ENCODE measurements around the gene OR3A2.

The OR3A2 gene

DNA sequence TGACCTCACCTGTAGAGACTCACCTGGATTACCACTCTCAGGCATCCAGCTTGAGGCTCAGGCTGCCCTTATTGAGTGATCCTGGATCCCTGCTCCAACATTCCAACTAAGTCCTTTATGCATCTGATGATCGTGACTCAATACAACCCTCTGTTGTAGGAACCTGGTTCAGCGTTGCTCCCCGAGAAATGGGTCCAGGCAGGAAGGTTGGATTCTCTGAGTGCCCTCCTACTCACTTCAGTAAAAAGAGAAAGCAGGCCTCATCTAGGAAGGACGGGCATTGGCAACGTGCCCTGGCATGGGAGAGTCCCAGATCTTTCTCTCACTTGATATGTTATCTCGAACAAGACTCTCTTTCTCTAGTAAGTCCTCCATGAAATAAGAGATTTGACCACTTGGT is 87.8 kb downstream of the OR3A2 start, which contains the start of gene OR3A1:
OR3A1 (minus strand) TSS at position 101 of the 400 bp plus-strand sequence. CDS start 5,778 bp downstream, outside the sequence.
- no peak for TF ChIP-seq TEAD4 (IDR thresholded peaks at IDR 0.05)
- no peak for TF ChIP-seq EP300 (IDR thresholded peaks at IDR 0.05; ENCODE audit: borderline replicate concordance)
- TF ChIP-seq, protein P1, sequence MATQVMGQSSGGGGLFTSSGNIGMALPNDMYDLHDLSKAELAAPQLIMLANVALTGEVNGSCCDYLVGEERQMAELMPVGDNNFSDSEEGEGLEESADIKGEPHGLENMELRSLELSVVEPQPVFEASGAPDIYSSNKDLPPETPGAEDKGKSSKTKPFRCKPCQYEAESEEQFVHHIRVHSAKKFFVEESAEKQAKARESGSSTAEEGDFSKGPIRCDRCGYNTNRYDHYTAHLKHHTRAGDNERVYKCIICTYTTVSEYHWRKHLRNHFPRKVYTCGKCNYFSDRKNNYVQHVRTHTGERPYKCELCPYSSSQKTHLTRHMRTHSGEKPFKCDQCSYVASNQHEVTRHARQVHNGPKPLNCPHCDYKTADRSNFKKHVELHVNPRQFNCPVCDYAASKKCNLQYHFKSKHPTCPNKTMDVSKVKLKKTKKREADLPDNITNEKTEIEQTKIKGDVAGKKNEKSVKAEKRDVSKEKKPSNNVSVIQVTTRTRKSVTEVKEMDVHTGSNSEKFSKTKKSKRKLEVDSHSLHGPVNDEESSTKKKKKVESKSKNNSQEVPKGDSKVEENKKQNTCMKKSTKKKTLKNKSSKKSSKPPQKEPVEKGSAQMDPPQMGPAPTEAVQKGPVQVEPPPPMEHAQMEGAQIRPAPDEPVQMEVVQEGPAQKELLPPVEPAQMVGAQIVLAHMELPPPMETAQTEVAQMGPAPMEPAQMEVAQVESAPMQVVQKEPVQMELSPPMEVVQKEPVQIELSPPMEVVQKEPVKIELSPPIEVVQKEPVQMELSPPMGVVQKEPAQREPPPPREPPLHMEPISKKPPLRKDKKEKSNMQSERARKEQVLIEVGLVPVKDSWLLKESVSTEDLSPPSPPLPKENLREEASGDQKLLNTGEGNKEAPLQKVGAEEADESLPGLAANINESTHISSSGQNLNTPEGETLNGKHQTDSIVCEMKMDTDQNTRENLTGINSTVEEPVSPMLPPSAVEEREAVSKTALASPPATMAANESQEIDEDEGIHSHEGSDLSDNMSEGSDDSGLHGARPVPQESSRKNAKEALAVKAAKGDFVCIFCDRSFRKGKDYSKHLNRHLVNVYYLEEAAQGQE (IDR thresholded peaks at IDR 0.05; ENCODE audit: low read depth), result no peak
- no peak for TF ChIP-seq NFIC (IDR thresholded peaks at IDR 0.05)
- TF ChIP-seq TAF1 (IDR thresholded peaks at IDR 0.05; ENCODE audit: low read depth), result no peak
- TF ChIP-seq ZBTB7A (IDR thresholded peaks at IDR 0.05; ENCODE audit: low read depth), result no peak
- TF ChIP-seq CREB1 (IDR thresholded peaks at IDR 0.05; ENCODE audit: low read depth), result no peak
- no peak for TF ChIP-seq TCF12 (IDR thresholded peaks at IDR 0.05; ENCODE audit: low read depth)
- no peak for TF ChIP-seq CEBPB (IDR thresholded peaks at IDR 0.05)
- no peak for TF ChIP-seq YY1 (IDR thresholded peaks at IDR 0.05; ENCODE audit: low read depth)
- TF ChIP-seq FOXM1 (IDR thresholded peaks at IDR 0.05; ENCODE audit: borderline replicate concordance, low read depth), result no peak
- TF ChIP-seq EGR1 (IDR thresholded peaks at IDR 0.05), result no peak
- no peak for TF ChIP-seq RAD21 (IDR thresholded peaks at IDR 0.05; ENCODE audit: low read depth)

DNA sequence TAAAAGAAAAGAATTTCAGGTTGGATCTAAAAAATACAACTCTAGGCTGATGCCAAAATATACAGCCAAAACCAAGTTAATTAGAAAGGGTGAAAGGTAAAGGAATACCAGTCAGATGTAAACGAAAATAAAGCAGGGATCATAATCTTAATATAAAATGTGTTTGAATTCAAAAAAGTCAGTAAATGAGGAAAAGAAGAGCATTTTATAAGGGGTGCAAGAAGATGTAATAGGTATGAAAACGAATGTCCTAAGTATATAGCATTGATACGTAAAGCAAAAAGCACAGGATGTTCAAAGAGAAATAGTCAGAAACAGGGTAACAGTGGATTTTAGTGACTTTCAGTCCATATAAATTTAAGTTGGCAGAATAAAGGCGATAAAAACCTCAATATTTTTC is 90.5 kb downstream of the OR3A2 start:
- TF ChIP-seq TEAD4 (IDR thresholded peaks at IDR 0.05) (no peak), YY1 (IDR thresholded peaks at IDR 0.05; ENCODE audit: low read depth) (no peak), NFIC (IDR thresholded peaks at IDR 0.05) (no peak), TCF12 (IDR thresholded peaks at IDR 0.05; ENCODE audit: low read depth) (no peak), TAF1 (IDR thresholded peaks at IDR 0.05; ENCODE audit: low read depth) (no peak), EGR1 (IDR thresholded peaks at IDR 0.05) (no peak), CEBPB (IDR thresholded peaks at IDR 0.05) (no peak), FOXM1 (IDR thresholded peaks at IDR 0.05; ENCODE audit: borderline replicate concordance, low read depth) (no peak), CREB1 (IDR thresholded peaks at IDR 0.05; ENCODE audit: low read depth) (no peak), EP300 (IDR thresholded peaks at IDR 0.05; ENCODE audit: borderline replicate concordance) (no peak), RAD21 (IDR thresholded peaks at IDR 0.05; ENCODE audit: low read depth) (no peak)
- TF ChIP-seq, protein P2, sequence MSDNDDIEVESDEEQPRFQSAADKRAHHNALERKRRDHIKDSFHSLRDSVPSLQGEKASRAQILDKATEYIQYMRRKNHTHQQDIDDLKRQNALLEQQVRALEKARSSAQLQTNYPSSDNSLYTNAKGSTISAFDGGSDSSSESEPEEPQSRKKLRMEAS (IDR thresholded peaks at IDR 0.05), result no peak
- TF ChIP-seq, protein P1 (IDR thresholded peaks at IDR 0.05; ENCODE audit: low read depth), result no peak
- TF ChIP-seq, protein P3, sequence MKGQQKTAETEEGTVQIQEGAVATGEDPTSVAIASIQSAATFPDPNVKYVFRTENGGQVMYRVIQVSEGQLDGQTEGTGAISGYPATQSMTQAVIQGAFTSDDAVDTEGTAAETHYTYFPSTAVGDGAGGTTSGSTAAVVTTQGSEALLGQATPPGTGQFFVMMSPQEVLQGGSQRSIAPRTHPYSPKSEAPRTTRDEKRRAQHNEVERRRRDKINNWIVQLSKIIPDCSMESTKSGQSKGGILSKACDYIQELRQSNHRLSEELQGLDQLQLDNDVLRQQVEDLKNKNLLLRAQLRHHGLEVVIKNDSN (IDR thresholded peaks at IDR 0.05), result no peak

DNA sequence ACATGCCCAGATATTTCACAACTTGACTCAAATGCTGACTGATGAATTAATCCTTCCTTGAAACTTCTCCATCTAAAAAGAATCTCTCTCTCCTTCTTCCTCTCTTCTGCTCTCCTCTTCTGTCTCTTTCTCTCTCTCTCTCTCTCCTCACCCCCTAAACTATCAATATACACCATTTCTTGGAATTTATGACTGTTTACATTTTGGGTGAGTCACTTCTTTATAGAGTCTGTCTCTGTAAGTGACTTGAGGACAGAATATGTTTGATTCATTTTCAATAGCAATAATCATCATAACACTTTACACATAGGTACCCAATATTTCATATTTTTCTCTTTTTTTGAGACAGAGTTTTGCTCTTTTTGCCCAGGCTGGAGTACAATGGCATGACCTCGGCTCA is 103.2 kb downstream of the OR3A2 start:
- TF ChIP-seq YY1 (IDR thresholded peaks at IDR 0.05; ENCODE audit: low read depth), result no peak
- TF ChIP-seq ZBTB7A (IDR thresholded peaks at IDR 0.05; ENCODE audit: low read depth), result no peak
- TF ChIP-seq, protein P3 (IDR thresholded peaks at IDR 0.05), result no peak
- TF ChIP-seq CREB1 (IDR thresholded peaks at IDR 0.05; ENCODE audit: low read depth), result no peak
- TF ChIP-seq TEAD4 (IDR thresholded peaks at IDR 0.05), result no peak
- no peak for TF ChIP-seq RAD21 (IDR thresholded peaks at IDR 0.05; ENCODE audit: low read depth)
- no peak for TF ChIP-seq TAF1 (IDR thresholded peaks at IDR 0.05; ENCODE audit: low read depth)
- TF ChIP-seq CEBPB (IDR thresholded peaks at IDR 0.05), result no peak
- TF ChIP-seq NFIC (IDR thresholded peaks at IDR 0.05), result no peak
- TF ChIP-seq TCF12 (IDR thresholded peaks at IDR 0.05; ENCODE audit: low read depth), result no peak
- no peak for TF ChIP-seq EGR1 (IDR thresholded peaks at IDR 0.05)
- TF ChIP-seq, protein P2 (IDR thresholded peaks at IDR 0.05), result no peak
- no peak for TF ChIP-seq FOXM1 (IDR thresholded peaks at IDR 0.05; ENCODE audit: borderline replicate concordance, low read depth)

DNA sequence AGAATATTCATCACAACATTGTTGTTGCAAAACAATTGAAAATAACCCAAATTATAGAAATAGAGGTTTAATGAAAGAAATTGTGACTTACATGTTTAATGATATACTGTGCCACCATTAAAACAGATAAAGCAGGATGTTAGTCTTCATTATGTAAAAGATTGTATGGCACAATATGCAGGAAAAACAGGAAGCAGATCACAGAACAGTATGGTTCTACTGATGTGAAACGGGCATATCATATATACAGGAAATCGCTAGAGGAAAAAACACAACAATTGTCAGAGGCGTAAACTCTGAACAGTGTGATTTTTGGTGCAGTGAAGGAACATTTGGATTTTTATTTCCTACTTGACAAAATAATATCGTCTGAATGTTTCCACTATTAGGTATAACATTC is 110.0 kb downstream of the OR3A2 start:
- no peak for TF ChIP-seq YY1 (IDR thresholded peaks at IDR 0.05; ENCODE audit: low read depth)
- no peak for TF ChIP-seq FOXM1 (IDR thresholded peaks at IDR 0.05; ENCODE audit: borderline replicate concordance, low read depth)
- no peak for TF ChIP-seq EP300 (IDR thresholded peaks at IDR 0.05; ENCODE audit: borderline replicate concordance)
- no peak for TF ChIP-seq CEBPB (IDR thresholded peaks at IDR 0.05)
- no peak for TF ChIP-seq TEAD4 (IDR thresholded peaks at IDR 0.05)
- TF ChIP-seq NFIC (IDR thresholded peaks at IDR 0.05), result no peak
- no peak for TF ChIP-seq TAF1 (IDR thresholded peaks at IDR 0.05; ENCODE audit: low read depth)
- TF ChIP-seq, protein P2 (IDR thresholded peaks at IDR 0.05), result no peak
- no peak for TF ChIP-seq RAD21 (IDR thresholded peaks at IDR 0.05; ENCODE audit: low read depth)
- TF ChIP-seq EGR1 (IDR thresholded peaks at IDR 0.05), result no peak
- TF ChIP-seq, protein P1 (IDR thresholded peaks at IDR 0.05; ENCODE audit: low read depth), result no peak
- TF ChIP-seq, protein P3 (IDR thresholded peaks at IDR 0.05), result no peak
- no peak for TF ChIP-seq ZBTB7A (IDR thresholded peaks at IDR 0.05; ENCODE audit: low read depth)
- TF ChIP-seq TCF12 (IDR thresholded peaks at IDR 0.05; ENCODE audit: low read depth), result no peak
- no peak for TF ChIP-seq CREB1 (IDR thresholded peaks at IDR 0.05; ENCODE audit: low read depth)
